Effector CD4-positive, alpha-beta T cell (primary cell): ENCODE measurements around the gene ZBTB3.
"Not testable (repeated sequence)": the region's sequence is repeated elsewhere in the genome, so short reads cannot be mapped to it uniquely, and the experiment has no call there.

ENCODE experiments used
- DNase-seq: peaks from one replicate; pipeline ENCODE4 v3.0.0-alpha.2; 2020

Gene ZBTB3

GRCh38 chr11:62713343-62713742 lies 40.6 kb downstream of the ZBTB3 start:
- DNase-seq, result no peak

GRCh38 chr11:62712861-62713260 lies 41.1 kb downstream of the ZBTB3 start:
- no peak for DNase-seq

GRCh38 chr11:62712276-62712812 lies 41.6 kb downstream of the ZBTB3 start:
- DNase-seq, result no peak

GRCh38 chr11:62710001-62710345 lies 44.0 kb downstream of the ZBTB3 start:
- no peak for DNase-seq

GRCh38 chr11:62709247-62710000 lies 44.5 kb downstream of the ZBTB3 start:
- DNase-seq, result peak; percentile 96

GRCh38 chr11:62708793-62709192 lies 45.2 kb downstream of the ZBTB3 start:
- peak; percentile 34 for DNase-seq

- DNase-seq, result no peak
These were observed 45.6 kb downstream of the ZBTB3 start for GRCh38 chr11:62708392-62708791.

GRCh38 chr11:62707277-62707861 lies 46.6 kb downstream of the ZBTB3 start, which contains the start of the genes BSCL2 and GNG3:
Gene BSCL2 (minus strand): TSS chr11:62707424. CDS start chr11:62707195, 229 bp downstream.
Gene GNG3 (plus strand): TSS chr11:62707676. CDS start chr11:62708296, 620 bp downstream.
- DNase-seq, result no peak

GRCh38 chr11:62706850-62707247 lies 47.1 kb downstream of the ZBTB3 start:
- DNase-seq, result no peak

- DNase-seq, result peak; percentile 95
These were observed 47.8 kb downstream of the ZBTB3 start for GRCh38 chr11:62705880-62706849.

GRCh38 chr11:62705413-62705812 lies 48.5 kb downstream of the ZBTB3 start:
- no peak for DNase-seq

- DNase-seq, result not testable (repeated sequence)
These were observed 50.0 kb downstream of the ZBTB3 start for GRCh38 chr11:62703921-62704320.

GRCh38 chr11:62702246-62702645 lies 51.7 kb downstream of the ZBTB3 start:
- no peak for DNase-seq
